Smooth muscle cell (in vitro differentiated cells): ENCODE measurements around the gene NOS1AP. TPM values are rescaled to one million over a fixed set of nuclear protein-coding genes. Genes with fewer than 3 reads are reported as not detected.

Experiments
- DNase-seq: peaks from one replicate; lab custom pipeline; 2025; ENCODE audit not compliant: unreplicated experiment; lab: John Stamatoyannopoulos, UW
- H2AFZ ChIP-seq: fragments of 200-600 bp; sonication (generic); 2 replicates; pipeline ENCODE4 v1.6.0; 2016; ENCODE audit warnings: antibody characterized with exemption, low read depth, mild to moderate bottlenecking
- H3F3A ChIP-seq: fragments of 200-600 bp; sonication (generic); 2 replicates; pipeline ENCODE4 v1.6.0; 2017; ENCODE audit warnings: antibody characterized with exemption, low read depth
- H3K27ac ChIP-seq: fragments of 200-600 bp; sonication (generic); 2 replicates; pipeline ENCODE4 v1.5.1; 2016; ENCODE audit warnings: low read depth, mild to moderate bottlenecking
- H3K27me3 ChIP-seq: fragments of 200-600 bp; sonication (generic); 2 replicates; pipeline ENCODE4 v1.6.1; 2016; ENCODE audit warnings: low read depth, mild to moderate bottlenecking
- H3K36me3 ChIP-seq: fragments of 200-600 bp; sonication (generic); 2 replicates; pipeline ENCODE4 v1.5.1; 2016; ENCODE audit warnings: low read depth
- H3K4me1 ChIP-seq: fragments of 200-600 bp; sonication (generic); 2 replicates; pipeline ENCODE4 v1.5.1; 2016; ENCODE audit warnings: low read depth
- H3K4me2 ChIP-seq: fragments of 200-600 bp; sonication (generic); 2 replicates; pipeline ENCODE4 v1.6.0; 2016; ENCODE audit warnings: mild to moderate bottlenecking
- H3K4me3 ChIP-seq: fragments of 200-600 bp; sonication (generic); 2 replicates; pipeline ENCODE4 v1.5.1; 2016; ENCODE audit warnings: mild to moderate bottlenecking
- H3K79me2 ChIP-seq: fragments of 200-600 bp; sonication (generic); 2 replicates; pipeline ENCODE4 v1.6.0; 2016; ENCODE audit warnings: low read depth, mild to moderate bottlenecking
- H3K9ac ChIP-seq: fragments of 200-600 bp; sonication (generic); 2 replicates; pipeline ENCODE4 v1.6.0; 2016; ENCODE audit warnings: low read depth
- H3K9me3 ChIP-seq: fragments of 200-600 bp; sonication (generic); replicated peaks from 2 replicates; pipeline ENCODE4 v1.5.1; 2016; ENCODE audit warnings: low read depth
- H4K20me1 ChIP-seq: fragments of 200-600 bp; sonication (generic); 2 replicates; pipeline ENCODE4 v1.6.0; 2016; ENCODE audit warnings: low read depth
- WGBS: methylation state at CpG from one replicate; pipeline ENCODE4 v1.1.7; 2016; ENCODE audit warnings: low lambda C conversion rate; 5-methylcytosine and 5-hydroxymethylcytosine counted together
- polyA plus RNA-seq: library from polyadenylated mRNA; unstranded; fragments of >200 nt; fragmentation: Nextera tagmentation; extraction: Ambion mirVana; gene quantifications from 2 replicates; pipeline ENCODE4 v1.2.1, GENCODE V29; 2016
- total RNA-seq: library from RNA; depleted of rRNA; stranded (reverse); fragments of >200 nt; gene quantifications from 2 replicates; pipeline ENCODE4 v1.2.3, GENCODE V29; 2014
- TF ChIP-seq, protein P1 (sequence below): fragments of 200-600 bp; sonication (generic); IDR thresholded peaks from 2 replicates; pipeline ENCODE4 v1.5.1; 2017; ENCODE audit warnings: borderline replicate concordance, mild to moderate bottlenecking, antibody characterized with exemption; ENCODE audit not compliant: insufficient read depth, poor library complexity, severe bottlenecking

Gene NOS1AP
- total and polyA plus RNA-seq, 2 experiments from 2014 or later: 0.54 to 0.80 TPM

DNA sequence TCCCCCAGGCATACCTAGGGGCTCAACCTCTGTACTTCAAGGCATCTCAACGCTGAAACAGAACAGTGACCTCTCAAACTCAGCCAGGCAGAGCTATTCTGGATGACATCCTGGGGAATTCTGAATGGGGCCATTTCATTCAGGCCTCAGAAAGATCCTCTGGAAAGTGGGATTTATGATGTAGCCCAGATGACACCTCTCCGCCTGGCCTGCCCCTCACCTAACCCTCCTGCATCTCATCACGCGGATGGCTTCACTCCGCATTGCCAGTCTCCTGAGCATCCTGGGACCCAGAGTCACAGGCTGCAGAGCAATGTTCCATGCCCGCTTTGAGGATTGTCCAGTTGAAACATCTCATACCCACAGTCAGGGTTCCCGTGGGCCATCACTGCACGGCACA lies 306.0 kb downstream of the NOS1AP start:
- TF ChIP-seq, protein P1, sequence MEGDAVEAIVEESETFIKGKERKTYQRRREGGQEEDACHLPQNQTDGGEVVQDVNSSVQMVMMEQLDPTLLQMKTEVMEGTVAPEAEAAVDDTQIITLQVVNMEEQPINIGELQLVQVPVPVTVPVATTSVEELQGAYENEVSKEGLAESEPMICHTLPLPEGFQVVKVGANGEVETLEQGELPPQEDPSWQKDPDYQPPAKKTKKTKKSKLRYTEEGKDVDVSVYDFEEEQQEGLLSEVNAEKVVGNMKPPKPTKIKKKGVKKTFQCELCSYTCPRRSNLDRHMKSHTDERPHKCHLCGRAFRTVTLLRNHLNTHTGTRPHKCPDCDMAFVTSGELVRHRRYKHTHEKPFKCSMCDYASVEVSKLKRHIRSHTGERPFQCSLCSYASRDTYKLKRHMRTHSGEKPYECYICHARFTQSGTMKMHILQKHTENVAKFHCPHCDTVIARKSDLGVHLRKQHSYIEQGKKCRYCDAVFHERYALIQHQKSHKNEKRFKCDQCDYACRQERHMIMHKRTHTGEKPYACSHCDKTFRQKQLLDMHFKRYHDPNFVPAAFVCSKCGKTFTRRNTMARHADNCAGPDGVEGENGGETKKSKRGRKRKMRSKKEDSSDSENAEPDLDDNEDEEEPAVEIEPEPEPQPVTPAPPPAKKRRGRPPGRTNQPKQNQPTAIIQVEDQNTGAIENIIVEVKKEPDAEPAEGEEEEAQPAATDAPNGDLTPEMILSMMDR: no peak
- Histone ChIP-seq H3K27ac (no peak overlapping the region), H3K9ac (no peak overlapping the region), H3K27me3 (no peaks in the 10 kb centered on the region), H3K9me3 (no peaks in the 10 kb centered on the region), H3F3A (no peaks in the 10 kb centered on the region), H3K36me3 (no peaks in the 10 kb centered on the region), H3K4me3 (no peak overlapping the region), H3K4me2 (no peak overlapping the region), H2AFZ (no peak overlapping the region), H3K79me2 (no peaks in the 10 kb centered on the region), H3K4me1 (no peaks in the 10 kb centered on the region), H4K20me1 (no peaks in the 10 kb centered on the region)
- DNase-seq: no peak
- 85% methylated on average over 8 of the region's 8 CpGs for WGBS

DNA sequence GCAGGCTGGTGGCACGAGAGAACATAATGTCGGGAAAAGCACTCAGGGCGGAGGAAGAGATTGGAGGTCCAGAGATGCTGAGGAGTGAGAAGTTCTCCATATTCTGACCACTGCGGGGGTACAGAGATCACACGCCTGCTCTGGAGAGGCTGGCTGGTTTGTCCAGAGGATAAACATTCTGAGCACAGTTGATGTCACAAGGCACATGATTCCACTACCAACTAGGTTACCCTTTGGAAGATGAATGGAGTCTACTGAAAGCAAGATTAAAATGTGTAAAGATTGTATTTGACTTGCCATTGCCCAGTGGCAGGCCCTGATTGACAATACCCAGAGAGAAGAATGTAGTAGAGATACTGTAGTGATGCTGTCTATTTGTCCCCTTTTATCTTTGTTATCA lies 307.2 kb downstream of the NOS1AP start, which contains the start of gene SPATA46:
TSS of gene SPATA46 (minus strand) at position 164 of the 400 bp plus-strand sequence. CDS start at position 100, 64 bp downstream.
- Histone ChIP-seq H3K27ac (no peak within 1 kb of the TSS), H3F3A (no peaks in the 10 kb centered on the region), H3K36me3 (no peaks in the 10 kb centered on the region), H4K20me1 (no peaks in the 10 kb centered on the region), H3K4me1 (no peaks in the 10 kb centered on the region), H3K4me2 (no peak within 1 kb of the TSS), H3K9me3 (no peaks in the 10 kb centered on the region), H3K9ac (no peak within 1 kb of the TSS), H3K4me3 (no peak within 1 kb of the TSS), H2AFZ (no peak within 1 kb of the TSS), H3K27me3 (no peaks in the 10 kb centered on the region), H3K79me2 (no peaks in the 10 kb centered on the region)
- 94% methylated on average over 5 of the region's 5 CpGs for WGBS
- TF ChIP-seq, protein P1: no peak
- no peak for DNase-seq

DNA sequence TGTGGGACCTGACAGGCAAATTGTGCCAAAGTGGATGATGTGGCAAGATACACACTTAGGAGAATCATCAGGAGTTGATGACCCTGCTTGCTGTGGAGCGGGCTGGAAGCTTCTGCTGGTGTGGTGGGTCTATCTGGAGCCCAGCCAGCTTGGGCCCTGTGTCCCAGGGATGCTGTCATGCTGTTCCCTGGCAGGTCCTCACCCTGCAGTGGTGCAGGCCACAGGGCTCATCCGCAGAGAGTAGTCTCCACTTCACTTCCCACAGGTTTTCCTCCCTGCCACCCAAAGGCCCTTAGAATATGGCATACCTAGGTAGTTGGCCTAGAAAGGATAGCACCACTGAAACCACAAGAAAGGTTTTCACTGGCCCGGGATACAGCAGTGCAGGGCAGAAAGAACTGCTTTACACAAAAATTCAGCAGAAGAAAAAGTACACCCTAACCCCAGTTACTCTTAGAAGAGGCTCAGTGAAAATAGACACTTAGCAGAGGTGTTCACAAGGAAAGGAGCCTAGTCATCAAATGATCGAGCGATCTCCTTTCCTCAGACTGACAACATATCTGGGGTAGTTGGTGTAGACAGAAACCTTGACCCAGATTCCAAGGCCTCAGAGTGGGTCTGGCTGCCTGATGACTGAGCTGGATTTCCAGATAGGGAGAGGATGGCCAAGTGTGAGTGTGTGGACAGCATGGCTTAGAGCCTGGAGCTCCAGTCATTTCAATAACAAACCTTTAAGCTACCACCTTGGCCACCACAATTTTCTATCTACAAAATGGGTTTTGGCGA lies 310.8 kb downstream of the NOS1AP start:
- H3K9ac ChIP-seq: no peak overlapping the region
- 87% methylated on average over 6 of the region's 6 CpGs for WGBS
- H3F3A ChIP-seq: no peaks in the 10 kb centered on the region
- H3K36me3 ChIP-seq: no peaks in the 10 kb centered on the region
- no peaks in the 10 kb centered on the region for H3K27me3 ChIP-seq
- no peak overlapping the region for H2AFZ ChIP-seq
- H3K79me2 ChIP-seq: no peaks in the 10 kb centered on the region
- H4K20me1 ChIP-seq: no peaks in the 10 kb centered on the region
- H3K4me1 ChIP-seq: no peaks in the 10 kb centered on the region
- H3K4me2 ChIP-seq: no peak overlapping the region
- H3K9me3 ChIP-seq: no peaks in the 10 kb centered on the region
- TF ChIP-seq, protein P1: no peak
- H3K4me3 ChIP-seq: no peak overlapping the region
- no peak overlapping the region for H3K27ac ChIP-seq
- DNase-seq: no peak

GRCh38 chr1:162381383-162381782 lies 311.9 kb downstream of the NOS1AP start, which contains the start of gene C1orf226:
TSS of gene C1orf226 (plus strand) at chr1:162381728. CDS start at chr1:162381902, 174 bp downstream.
- Histone ChIP-seq H3K4me1 (no peaks in the 10 kb centered on the region), H3K36me3 (no peaks in the 10 kb centered on the region), H4K20me1 (no peaks in the 10 kb centered on the region), H3K4me3 (no peak within 1 kb of the TSS), H3K27me3 (no peaks in the 10 kb centered on the region), H3K79me2 (no peaks in the 10 kb centered on the region), H3K9me3 (no peaks in the 10 kb centered on the region), H3K27ac (peak within 1 kb of the TSS; percentile 35), H3F3A (no peaks in the 10 kb centered on the region), H2AFZ (no peak within 1 kb of the TSS), H3K9ac (no peak within 1 kb of the TSS), H3K4me2 (no peak within 1 kb of the TSS)
- no peak for DNase-seq
- TF ChIP-seq, protein P1: no peak
- 89% methylated on average over 3 of the region's 3 CpGs for WGBS
